ENCODE results near the gene DMAC2.
"Not testable (repeated sequence)": the region's sequence is repeated elsewhere in the genome, so short reads cannot be mapped to it uniquely, and the experiment has no call there.

DMAC2 gene

DNA sequence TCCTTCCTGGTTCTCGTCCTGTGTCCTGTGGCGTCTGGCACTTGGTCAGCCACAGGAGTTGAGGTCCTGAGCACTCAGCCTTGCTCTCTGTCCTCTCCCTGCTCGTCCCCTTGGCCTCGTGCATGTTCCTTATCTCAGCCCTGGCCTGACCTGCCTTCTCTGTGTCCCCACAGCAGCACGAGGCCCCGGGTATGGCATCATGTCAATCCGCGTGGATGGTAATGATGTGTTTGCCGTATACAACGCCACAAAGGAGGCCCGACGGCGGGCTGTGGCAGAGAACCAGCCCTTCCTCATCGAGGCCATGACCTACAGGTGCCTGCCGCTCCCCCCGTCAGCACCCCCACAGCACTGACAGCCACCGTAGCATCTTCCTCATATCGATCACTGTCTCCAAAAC, 17.3 kb downstream of the DMAC2 start:
- DNase-seq (ENCODE audit: low read depth in 2 of 2), result no peak

- no peak for DNase-seq (ENCODE audit: low read depth in 2 of 2)
Measured at GRCh38 chr19:41421973-41422372, 17.7 kb downstream of the DMAC2 start.

DNA sequence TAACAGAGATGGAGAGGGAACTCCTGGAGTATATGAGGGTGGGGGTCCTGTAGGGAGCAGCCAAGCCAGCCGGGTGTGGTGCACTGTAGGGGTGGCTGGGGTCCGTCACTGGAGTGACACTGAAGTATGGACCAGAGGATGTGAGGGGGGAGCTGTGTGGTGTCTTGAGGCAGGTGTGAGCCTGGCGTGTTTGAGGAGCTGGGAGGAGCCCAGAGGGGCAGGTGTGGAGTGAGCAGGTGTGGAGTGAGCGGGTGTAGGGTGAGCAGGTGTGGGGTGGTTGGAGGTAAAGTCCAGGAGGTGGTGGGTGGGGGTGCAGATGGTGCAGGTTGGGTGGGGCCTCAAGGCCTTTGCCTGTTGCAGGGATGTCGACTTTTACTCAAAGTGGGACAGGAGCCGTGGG, 18.4 kb downstream of the DMAC2 start:
- no peak for DNase-seq (ENCODE audit: low read depth in 2 of 2)

DNA sequence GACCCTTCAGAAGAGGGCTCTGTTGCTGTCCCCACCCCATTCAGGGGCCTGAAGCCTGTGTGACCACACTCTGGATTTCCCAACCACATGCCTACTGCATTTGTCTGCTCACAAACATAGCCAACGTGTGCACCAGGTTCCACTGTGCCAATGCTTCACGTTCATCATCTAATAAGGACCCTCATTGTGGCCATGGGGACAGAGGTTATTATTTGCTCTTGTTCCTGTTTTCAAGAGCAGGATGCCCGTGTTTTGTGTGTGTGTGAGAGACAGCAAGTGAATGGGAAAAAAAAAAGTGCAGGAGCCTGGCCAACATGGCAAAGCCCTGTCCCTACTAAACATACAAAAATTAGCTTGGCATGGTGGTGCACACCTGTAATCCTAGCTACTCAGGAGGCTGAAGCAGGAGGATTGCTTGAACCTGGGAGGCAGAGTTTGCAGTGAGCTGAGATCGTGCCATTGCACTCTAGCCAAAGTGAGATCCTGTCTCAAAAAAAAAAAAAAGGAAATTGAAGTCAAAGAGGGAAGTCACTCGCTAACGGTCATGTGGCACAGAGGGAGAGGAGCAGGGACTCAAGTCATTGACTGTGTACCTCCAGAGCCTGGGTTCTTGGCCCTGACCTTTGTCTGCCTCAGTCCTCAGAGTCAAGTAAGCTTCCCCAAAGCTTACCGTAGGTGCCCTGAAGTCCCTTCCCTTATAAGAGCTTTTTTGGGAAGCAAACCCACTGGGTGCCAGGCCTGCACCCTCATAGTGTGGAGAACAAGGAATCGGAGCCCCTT, 19.4 kb downstream of the DMAC2 start:
- no peak for DNase-seq (ENCODE audit: low read depth in 2 of 2)

- DNase-seq (ENCODE audit: low read depth in 2 of 2), result no peak
Measured at GRCh38 chr19:41416194-41416674, 23.5 kb downstream of the DMAC2 start.

GRCh38 chr19:41415154-41415571, 24.5 kb downstream of the DMAC2 start:
- DNase-seq (ENCODE audit: low read depth in 2 of 2), result no peak

- no peak for DNase-seq (ENCODE audit: low read depth in 2 of 2)
Measured at GRCh38 chr19:41414461-41414860, 25.3 kb downstream of the DMAC2 start.

- no peak for DNase-seq (ENCODE audit: low read depth in 2 of 2)
Measured at GRCh38 chr19:41413947-41414346, 25.8 kb downstream of the DMAC2 start.

DNA sequence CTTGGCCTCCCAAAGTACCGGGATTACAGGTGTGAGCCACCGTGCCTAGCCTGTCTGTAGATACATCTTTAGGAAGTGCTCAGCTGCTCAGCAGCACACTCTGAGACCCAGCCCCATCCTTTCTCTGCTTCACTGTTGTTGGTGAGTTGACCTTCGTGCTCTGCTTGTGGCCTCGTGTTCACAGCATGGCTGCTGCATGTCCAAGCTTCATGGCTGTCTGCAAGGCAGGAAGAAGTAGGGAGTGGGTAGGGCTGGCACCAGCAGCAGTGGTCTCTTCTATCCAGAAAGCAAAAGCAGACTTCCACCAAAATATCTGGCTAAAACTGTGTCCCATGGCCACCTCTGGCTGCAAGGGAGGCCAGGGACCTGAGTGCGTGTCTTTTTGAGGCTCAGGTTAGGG, 26.8 kb downstream of the DMAC2 start:
- DNase-seq (ENCODE audit: low read depth in 2 of 2), result no peak

GRCh38 chr19:41411968-41412265, 27.8 kb downstream of the DMAC2 start:
- no peak for DNase-seq (ENCODE audit: low read depth in 2 of 2)

GRCh38 chr19:41411100-41411967, 28.4 kb downstream of the DMAC2 start:
- no peak for DNase-seq (ENCODE audit: low read depth in 2 of 2)

GRCh38 chr19:41410336-41411054, 29.2 kb downstream of the DMAC2 start:
- no peak for DNase-seq (ENCODE audit: low read depth in 2 of 2)

GRCh38 chr19:41409288-41409687, 30.4 kb downstream of the DMAC2 start:
- DNase-seq (ENCODE audit: low read depth in 2 of 2), result no peak

GRCh38 chr19:41408846-41409245, 30.9 kb downstream of the DMAC2 start:
- DNase-seq (ENCODE audit: low read depth in 2 of 2), result not testable (repeated sequence)

GRCh38 chr19:41408256-41408655, 31.5 kb downstream of the DMAC2 start:
- no peak for DNase-seq (ENCODE audit: low read depth in 2 of 2)

- DNase-seq (ENCODE audit: low read depth in 2 of 2), result no peak
Measured at GRCh38 chr19:41407271-41407670, 32.4 kb downstream of the DMAC2 start.

- DNase-seq (ENCODE audit: low read depth in 2 of 2), result no peak
Measured at GRCh38 chr19:41405776-41406175, 33.9 kb downstream of the DMAC2 start.

DNA sequence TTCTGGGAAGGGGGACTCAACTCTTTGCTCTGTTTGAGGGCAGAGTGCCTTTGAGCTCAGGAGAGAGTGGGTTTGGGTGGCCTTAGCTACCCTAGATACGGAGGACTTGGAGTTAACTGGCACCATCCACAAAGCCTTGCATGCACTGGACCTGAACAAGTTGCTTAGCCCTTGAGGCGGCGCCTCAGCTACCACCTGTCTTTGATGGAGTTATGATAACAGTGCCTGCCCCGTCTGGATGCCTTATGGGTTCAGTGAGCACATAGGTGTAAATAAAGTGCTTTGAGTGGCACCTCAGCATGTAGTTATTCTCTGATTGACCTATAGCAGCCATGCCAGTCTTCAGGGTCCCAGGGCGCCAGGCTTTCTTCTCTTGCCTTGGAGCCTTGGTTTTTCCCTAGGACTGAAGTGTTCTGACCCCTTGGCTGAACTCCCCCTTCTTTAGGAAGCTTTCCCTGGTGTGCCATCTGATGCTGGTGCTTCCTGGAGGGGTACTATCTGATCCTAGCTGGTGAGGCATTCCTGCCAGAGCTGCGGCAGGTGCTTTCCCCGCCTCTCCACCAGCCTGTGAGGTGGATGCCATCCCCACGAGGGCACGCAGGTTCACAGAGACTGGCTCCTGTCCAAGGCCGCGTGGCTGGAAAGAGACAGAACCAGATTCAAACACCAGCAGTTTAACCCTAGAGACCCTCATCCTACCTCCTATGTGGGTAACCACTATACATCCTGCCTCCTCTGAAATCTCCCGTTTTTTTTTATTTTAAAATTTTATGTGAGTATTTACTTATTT, 36.3 kb downstream of the DMAC2 start:
- no peak for DNase-seq (ENCODE audit: low read depth in 2 of 2)

- DNase-seq (ENCODE audit: low read depth in 2 of 2), result no peak
Measured at GRCh38 chr19:41402010-41402409, 37.7 kb downstream of the DMAC2 start.

GRCh38 chr19:41401483-41401882, 38.2 kb downstream of the DMAC2 start:
- no peak for DNase-seq (ENCODE audit: low read depth in 2 of 2)

- DNase-seq (ENCODE audit: low read depth in 2 of 2), result no peak
Measured at GRCh38 chr19:41399525-41399924, 40.2 kb downstream of the DMAC2 start.

DNA sequence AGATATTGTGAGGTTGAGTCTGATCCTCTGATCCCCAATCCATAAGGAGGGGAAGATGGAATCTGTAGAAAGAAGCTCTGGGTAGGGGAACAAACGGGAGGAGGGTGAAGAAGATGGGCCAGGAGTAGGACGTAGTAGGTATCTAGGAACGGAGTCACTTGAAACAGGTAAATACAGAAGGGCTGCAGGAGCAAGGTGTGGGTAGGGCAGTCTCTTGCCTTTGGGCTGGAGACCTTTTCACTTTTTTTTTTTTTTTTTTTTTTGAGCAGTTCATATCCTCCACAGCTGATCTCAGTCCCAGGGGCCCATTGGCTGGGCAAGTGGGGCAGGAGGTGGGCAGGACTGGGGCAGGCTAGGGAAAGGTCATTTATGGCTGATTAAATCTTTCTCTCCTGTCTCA, 40.6 kb downstream of the DMAC2 start:
- DNase-seq (ENCODE audit: low read depth in 2 of 2), result no peak

All from fibroblast of skin of left biceps (primary cell).